Measurements from ENCODE around the gene EPG5. TPM values are rescaled to one million over a fixed set of nuclear protein-coding genes. Genes with fewer than 3 reads are reported as not detected.

The EPG5 gene
- total RNA-seq, 2 experiments from 2014 or later = 15.3 to 19.0 TPM

GRCh38 chr18:46009125-46009840 is 42.2 kb upstream of the EPG5 start:
- no peaks in the 10 kb centered on the region for H3K27me3 Mint-ChIP-seq
- H3K36me3 Mint-ChIP-seq (ENCODE audit: low read depth) = peaks cover 25% of the 10 kb centered on the region
- H3K9me3 Mint-ChIP-seq = no peaks in the 10 kb centered on the region
- no peak for ATAC-seq
- intact Hi-C loops (cut with micrococcal nuclease) = no loop called here
- DNase-seq = no peak
- H3K4me3 Mint-ChIP-seq = no peak overlapping the region
- H3K4me1 Mint-ChIP-seq (ENCODE audit: low read depth) = peaks cover 13% of the 10 kb centered on the region
- POLR2A ChIA-PET = interaction anchor here (0.6 to 2.1 kb wide), 2 partner anchors 11 to 16 kb away, joined by 3 to 7 read pairs; no protein-coding TSS in a partner anchor
- TF ChIP-seq, protein P1, sequence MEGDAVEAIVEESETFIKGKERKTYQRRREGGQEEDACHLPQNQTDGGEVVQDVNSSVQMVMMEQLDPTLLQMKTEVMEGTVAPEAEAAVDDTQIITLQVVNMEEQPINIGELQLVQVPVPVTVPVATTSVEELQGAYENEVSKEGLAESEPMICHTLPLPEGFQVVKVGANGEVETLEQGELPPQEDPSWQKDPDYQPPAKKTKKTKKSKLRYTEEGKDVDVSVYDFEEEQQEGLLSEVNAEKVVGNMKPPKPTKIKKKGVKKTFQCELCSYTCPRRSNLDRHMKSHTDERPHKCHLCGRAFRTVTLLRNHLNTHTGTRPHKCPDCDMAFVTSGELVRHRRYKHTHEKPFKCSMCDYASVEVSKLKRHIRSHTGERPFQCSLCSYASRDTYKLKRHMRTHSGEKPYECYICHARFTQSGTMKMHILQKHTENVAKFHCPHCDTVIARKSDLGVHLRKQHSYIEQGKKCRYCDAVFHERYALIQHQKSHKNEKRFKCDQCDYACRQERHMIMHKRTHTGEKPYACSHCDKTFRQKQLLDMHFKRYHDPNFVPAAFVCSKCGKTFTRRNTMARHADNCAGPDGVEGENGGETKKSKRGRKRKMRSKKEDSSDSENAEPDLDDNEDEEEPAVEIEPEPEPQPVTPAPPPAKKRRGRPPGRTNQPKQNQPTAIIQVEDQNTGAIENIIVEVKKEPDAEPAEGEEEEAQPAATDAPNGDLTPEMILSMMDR (IDR thresholded peaks at IDR 0.05) = no peak
- CTCF ChIA-PET = no interaction called here
- H3K27ac Mint-ChIP-seq = no peak overlapping the region

- CTCF ChIA-PET = interaction anchor here (2.1 kb wide), 1 partner anchor 65 kb away, joined by 5 read pairs; no protein-coding TSS in a partner anchor
- no peaks in the 10 kb centered on the region for H3K9me3 Mint-ChIP-seq
- TF ChIP-seq, protein P1 (IDR thresholded peaks at IDR 0.05) = no peak
- intact Hi-C loops (cut with micrococcal nuclease) = no loop called here
- DNase-seq = no peak
- no peaks in the 10 kb centered on the region for H3K27me3 Mint-ChIP-seq
- H3K4me1 Mint-ChIP-seq (ENCODE audit: low read depth) = peaks cover 6% of the 10 kb centered on the region
- H3K4me3 Mint-ChIP-seq = no peak overlapping the region
- POLR2A ChIA-PET = interaction anchor here (0.6 to 2.1 kb wide), 3 partner anchors 11 to 343 kb away, joined by 3 to 7 read pairs (median 3); no protein-coding TSS in a partner anchor
- H3K36me3 Mint-ChIP-seq (ENCODE audit: low read depth) = peaks cover 27% of the 10 kb centered on the region
- no peak for ATAC-seq
- no peak overlapping the region for H3K27ac Mint-ChIP-seq
Measured at GRCh38 chr18:46008531-46008930, 41.4 kb upstream of the EPG5 start.

GRCh38 chr18:46007165-46007564 is 40.0 kb upstream of the EPG5 start:
- ATAC-seq (no peak), DNase-seq (no peak)
- intact Hi-C loops (cut with micrococcal nuclease) = no loop called here
- Mint-ChIP-seq H3K36me3 (ENCODE audit: low read depth) (peaks cover 38% of the 10 kb centered on the region), H3K4me1 (ENCODE audit: low read depth) (peaks cover 7% of the 10 kb centered on the region), H3K9me3 (peaks cover 8% of the 10 kb centered on the region), H3K4me3 (no peak overlapping the region), H3K27me3 (no peaks in the 10 kb centered on the region), H3K27ac (no peak overlapping the region)
- ChIA-PET CTCF (interaction anchor here (2.1 kb wide), 1 partner anchor 67 kb away, joined by 5 read pairs; no protein-coding TSS in a partner anchor), POLR2A (interaction anchor here (1.0 to 1.6 kb wide), 2 partner anchors 10 to 17 kb away, joined by 3 to 4 read pairs; no protein-coding TSS in a partner anchor)
- TF ChIP-seq, protein P1 (IDR thresholded peaks at IDR 0.05) = no peak

DNA sequence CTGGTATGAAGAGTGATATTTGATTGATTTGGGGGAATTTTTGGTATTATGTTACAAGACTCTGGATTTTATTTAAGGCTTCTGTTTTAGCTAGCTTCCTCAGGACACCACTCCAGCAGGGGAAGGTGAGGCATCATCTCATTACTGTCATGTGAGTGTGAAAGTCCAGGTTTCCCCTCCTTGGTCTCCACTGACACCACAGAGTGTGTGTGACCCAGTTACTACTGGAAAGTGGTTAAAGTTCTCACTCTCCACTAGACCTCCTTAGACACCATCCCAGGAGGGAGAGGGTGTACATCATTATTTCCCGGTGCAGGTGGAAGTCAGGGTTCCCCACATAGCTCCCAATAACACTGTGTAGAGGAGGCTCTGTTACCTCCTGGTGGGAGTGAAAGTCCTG is 35.8 kb upstream of the EPG5 start:
- intact Hi-C loops (cut with micrococcal nuclease) = no loop called here
- no peak overlapping the region for H3K27ac Mint-ChIP-seq

More for the DNA sequence above, 35.8 kb upstream of the EPG5 start:
- CTCF ChIA-PET = interaction anchor here (1.3 kb wide), 1 partner anchor 9 kb away, joined by 3 read pairs; no protein-coding TSS in a partner anchor
- no peaks in the 10 kb centered on the region for H3K27me3 Mint-ChIP-seq
- H3K9me3 Mint-ChIP-seq = peaks cover 17% of the 10 kb centered on the region
- ATAC-seq = no peak
- peaks cover 45% of the 10 kb centered on the region for H3K36me3 Mint-ChIP-seq (ENCODE audit: low read depth)
- no peak overlapping the region for H3K4me3 Mint-ChIP-seq
- DNase-seq = no peak
- POLR2A ChIA-PET = no interaction called here
- TF ChIP-seq, protein P1 (IDR thresholded peaks at IDR 0.05) = no peak
- peaks cover 38% of the 10 kb centered on the region for H3K4me1 Mint-ChIP-seq (ENCODE audit: low read depth)

Data from activated CD8-positive, alpha-beta T cell treated with anti-CD3 and anti-CD28 coated beads for 36 hours (primary cell).